Mesangial cell (primary cell): ENCODE measurements around the gene PRAMEF2. TPM values are rescaled to one million over a fixed set of nuclear protein-coding genes. Genes with fewer than 3 reads are reported as not detected.

Source experiments
- total RNA-seq: library from RNA; depleted of rRNA; stranded (reverse); fragments of >200 nt; gene quantifications from 2 replicates; pipeline ENCODE4 v1.2.3, GENCODE V29; 2015

Gene PRAMEF2
- not detected in 2 replicates for total RNA-seq

GRCh38 chr1:12856786-12857185 lies at the start of gene PRAMEF2:
Gene PRAMEF2, plus strand, starts transcription at chr1:12857086. Its CDS starts 1,924 bp downstream, at chr1:12859010.

GRCh38 chr1:12831310-12831709 lies 25.6 kb upstream of the PRAMEF2 start, which contains the start of gene PRAMEF11:
Gene PRAMEF11, minus strand, starts transcription at chr1:12831410. Its CDS starts 2,621 bp downstream, at chr1:12828789.

GRCh38 chr1:12848620-12849019 lies 8.3 kb upstream of the PRAMEF2 start, which contains the start of gene HNRNPCL1:
Gene HNRNPCL1, minus strand, starts transcription at chr1:12848720. Its CDS starts 431 bp downstream, at chr1:12848289.

GRCh38 chr1:12886101-12886500 lies 29.2 kb downstream of the PRAMEF2 start, which contains the start of gene PRAMEF4:
Gene PRAMEF4, minus strand, starts transcription at chr1:12886201. Its CDS starts 2,807 bp downstream, at chr1:12883394.

GRCh38 chr1:12898170-12898569 lies 41.3 kb downstream of the PRAMEF2 start, which contains the start of gene PRAMEF10:
Gene PRAMEF10, minus strand, starts transcription at chr1:12898270. Its CDS starts 2,423 bp downstream, at chr1:12895847.

Other genes starting within 250 kb of the PRAMEF2 start
- gene DHRS3, start 238.9 kb upstream of the PRAMEF2 start, total RNA-seq = 61.3 and 430 TPM in 2 replicates
- 0.13 TPM in 1 of 2 replicates, not detected in the other for gene AADACL4, start 213.0 kb upstream of the PRAMEF2 start, total RNA-seq
- not detected in 2 replicates for gene AADACL3, start 141.0 kb upstream of the PRAMEF2 start, total RNA-seq
- gene CFAP107, start 110.9 kb upstream of the PRAMEF2 start, total RNA-seq = not detected in 2 replicates
- not detected in 2 replicates for gene PRAMEF12, start 83.3 kb upstream of the PRAMEF2 start, total RNA-seq
- not detected in 2 replicates for gene PRAMEF1, start 65.7 kb upstream of the PRAMEF2 start, total RNA-seq
- not detected in 2 replicates for gene PRAMEF11, start 25.7 kb upstream of the PRAMEF2 start, total RNA-seq
- gene HNRNPCL1, start 8.4 kb upstream of the PRAMEF2 start, total RNA-seq = not detected in 2 replicates
- gene PRAMEF4, start 29.1 kb downstream of the PRAMEF2 start, total RNA-seq = not detected in 2 replicates
- gene PRAMEF10, start 41.2 kb downstream of the PRAMEF2 start, total RNA-seq = not detected in 2 replicates
- gene PRAMEF7, start 59.5 kb downstream of the PRAMEF2 start, total RNA-seq = not detected in 2 replicates
- not detected in 2 replicates for gene PRAMEF6, start 90.5 kb downstream of the PRAMEF2 start, total RNA-seq
- gene PRAMEF27, start 199.5 kb downstream of the PRAMEF2 start, total RNA-seq = not detected in 2 replicates
- not detected in 2 replicates for gene HNRNPCL3, start 203.7 kb downstream of the PRAMEF2 start, total RNA-seq
- gene PRAMEF25, start 213.7 kb downstream of the PRAMEF2 start, total RNA-seq = not detected in 2 replicates